ENCODE data around the gene FIS1. TPM values are rescaled to one million over a fixed set of nuclear protein-coding genes. Genes with fewer than 3 reads are reported as not detected.
"Not testable (repeated sequence)": the region's sequence is repeated elsewhere in the genome, so short reads cannot be mapped to it uniquely, and the experiment has no call there.

Gene FIS1
- 162 and 217 TPM in 2 replicates for total RNA-seq

DNA sequence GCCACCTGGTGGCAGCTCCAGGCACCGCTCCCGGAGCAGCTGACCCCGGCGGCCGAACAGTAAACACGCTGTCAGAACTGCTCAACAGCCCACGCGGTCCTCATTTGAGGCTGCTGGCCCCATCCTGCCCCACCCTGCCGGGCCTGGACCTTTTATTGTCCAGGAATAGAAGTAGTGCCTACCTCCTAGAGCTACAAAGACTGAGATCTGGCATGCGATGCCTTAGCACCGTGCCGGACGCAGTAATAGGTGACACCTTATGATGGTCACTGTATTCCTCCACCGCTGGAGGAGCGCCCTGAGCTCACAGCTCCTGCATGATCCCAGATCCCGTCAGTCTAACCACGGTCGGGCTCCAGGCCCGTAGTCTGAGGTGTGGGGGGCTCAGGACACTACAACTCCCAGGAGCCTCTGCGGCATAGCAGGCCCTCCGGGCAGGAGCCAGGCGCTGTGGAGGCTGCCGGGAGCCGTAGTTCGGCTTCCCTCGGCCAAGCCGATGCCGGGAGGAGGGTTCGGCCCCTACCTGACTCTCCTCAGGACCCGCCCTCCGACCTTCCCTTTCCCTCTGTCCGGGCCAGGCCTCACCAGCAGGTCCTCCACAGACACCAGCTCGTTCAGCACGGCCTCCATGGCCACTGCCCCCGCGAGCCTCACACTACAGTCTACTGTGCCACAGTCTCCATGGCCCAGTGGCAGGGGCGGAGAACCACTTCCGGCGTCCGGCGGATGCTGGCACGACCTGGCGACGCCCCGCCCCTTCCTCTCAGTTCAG, at the start of gene FIS1:
Gene FIS1 (minus strand): TSS at position 707 of the 772 bp plus-strand sequence. CDS start 77 bp downstream, at position 630.
- peak; percentile 76 to 92 for DNase-seq (ENCODE audit: low read depth in 2 of 2)

DNA sequence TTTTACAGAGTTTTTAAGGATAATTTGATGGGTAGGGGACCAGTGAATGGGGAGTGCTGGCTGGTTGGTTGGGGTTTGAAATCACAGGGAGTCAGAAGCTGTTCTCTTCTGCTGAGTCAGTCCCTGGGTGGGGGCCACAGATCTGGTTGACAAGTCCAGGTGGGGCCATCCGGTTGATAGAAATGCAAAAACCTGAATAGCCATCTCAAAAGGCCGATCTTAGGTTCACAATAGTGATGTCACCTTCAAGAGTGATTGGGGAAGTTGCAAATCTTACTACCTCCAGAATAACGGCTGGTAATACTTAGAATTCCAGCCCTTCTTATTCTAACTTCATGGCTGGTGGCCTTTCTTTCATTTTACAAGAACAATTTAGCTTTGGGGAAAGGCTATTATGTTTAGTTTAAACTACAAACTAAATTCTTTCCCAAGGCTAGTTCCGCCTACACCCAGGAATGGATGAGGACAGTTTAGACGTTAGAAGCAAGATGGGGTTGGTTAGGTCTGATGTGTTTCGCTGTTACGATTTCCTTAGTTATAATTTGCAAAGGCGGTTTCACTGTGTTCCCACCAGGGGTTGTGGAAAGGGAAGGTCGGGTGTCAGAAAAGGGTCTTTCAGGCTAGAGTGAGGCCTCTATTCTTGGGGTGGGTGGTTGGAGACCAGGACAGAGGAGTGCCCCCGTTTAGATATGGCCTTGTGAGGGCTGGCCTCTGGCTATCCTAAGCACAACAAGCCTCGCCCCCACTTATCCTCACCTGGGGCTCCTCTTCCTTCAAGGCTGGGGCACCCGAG, 49.4 kb upstream of the FIS1 start:
- DNase-seq (ENCODE audit: low read depth in 2 of 2): no peak

DNA sequence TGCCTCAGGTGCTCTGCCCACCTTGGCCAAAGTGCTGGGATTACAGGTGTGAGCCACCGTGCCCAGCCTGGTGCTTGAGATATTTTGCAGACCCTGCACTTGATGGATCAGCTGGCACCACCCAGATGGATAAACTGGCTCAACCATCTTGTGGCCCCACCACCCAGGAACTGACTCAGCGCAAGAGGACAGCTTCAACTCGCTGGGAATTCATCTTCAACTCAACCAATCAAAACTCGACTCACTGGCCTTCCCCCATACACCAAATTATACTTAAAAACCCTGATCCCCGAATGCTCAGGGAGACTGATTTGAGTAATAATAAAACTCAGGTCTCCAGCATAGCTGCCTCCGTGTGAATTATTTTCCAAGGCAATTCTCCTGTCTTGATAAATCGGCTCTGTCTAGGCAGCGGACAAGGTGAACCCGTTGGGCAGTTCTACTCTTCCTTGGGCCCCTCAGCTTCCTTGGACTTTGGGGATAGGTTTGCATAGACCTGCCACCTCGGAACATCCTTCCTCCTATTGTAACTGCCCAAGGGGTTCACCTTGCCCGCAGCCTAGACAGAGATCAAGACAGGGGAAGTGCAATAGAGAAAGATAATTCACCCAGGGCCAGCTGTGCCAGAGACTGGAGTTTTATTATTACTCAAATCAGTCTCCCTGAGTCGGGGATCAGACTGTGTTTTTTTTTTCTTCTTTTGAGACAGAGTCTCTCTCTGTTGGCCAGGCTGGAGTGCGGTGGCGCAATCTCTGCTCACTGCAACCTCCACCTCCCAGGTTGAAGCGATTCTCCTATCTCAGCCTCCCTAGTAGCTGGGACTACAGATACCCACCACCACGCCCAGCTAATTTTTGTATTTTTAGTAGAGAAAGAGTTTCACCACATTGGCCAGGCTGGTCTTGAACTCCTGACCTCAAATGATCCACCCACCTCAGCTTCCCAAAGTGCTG, 48.5 kb upstream of the FIS1 start:
- not testable (repeated sequence) for DNase-seq (ENCODE audit: low read depth in 2 of 2)

DNA sequence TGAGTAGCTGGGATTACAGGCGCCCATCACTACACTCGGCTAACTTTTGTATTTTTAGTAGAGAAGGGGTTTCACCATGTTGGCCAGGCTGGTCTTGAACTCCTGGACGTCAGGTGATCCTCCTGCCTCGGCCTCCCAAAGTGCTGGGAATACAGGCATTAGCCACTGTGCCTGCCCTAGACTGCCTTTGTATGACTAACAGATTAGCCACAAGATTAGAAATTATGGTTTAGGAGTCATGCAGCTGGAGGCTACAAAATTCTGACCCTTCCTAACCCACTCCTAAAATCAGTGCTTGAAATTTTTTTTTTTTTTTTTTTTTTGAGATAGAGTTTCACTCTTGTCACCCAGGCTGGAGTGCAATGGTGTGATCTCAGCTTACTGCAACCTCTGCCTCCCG, 47.7 kb upstream of the FIS1 start:
- not testable (repeated sequence) for DNase-seq (ENCODE audit: low read depth in 2 of 2)

DNA sequence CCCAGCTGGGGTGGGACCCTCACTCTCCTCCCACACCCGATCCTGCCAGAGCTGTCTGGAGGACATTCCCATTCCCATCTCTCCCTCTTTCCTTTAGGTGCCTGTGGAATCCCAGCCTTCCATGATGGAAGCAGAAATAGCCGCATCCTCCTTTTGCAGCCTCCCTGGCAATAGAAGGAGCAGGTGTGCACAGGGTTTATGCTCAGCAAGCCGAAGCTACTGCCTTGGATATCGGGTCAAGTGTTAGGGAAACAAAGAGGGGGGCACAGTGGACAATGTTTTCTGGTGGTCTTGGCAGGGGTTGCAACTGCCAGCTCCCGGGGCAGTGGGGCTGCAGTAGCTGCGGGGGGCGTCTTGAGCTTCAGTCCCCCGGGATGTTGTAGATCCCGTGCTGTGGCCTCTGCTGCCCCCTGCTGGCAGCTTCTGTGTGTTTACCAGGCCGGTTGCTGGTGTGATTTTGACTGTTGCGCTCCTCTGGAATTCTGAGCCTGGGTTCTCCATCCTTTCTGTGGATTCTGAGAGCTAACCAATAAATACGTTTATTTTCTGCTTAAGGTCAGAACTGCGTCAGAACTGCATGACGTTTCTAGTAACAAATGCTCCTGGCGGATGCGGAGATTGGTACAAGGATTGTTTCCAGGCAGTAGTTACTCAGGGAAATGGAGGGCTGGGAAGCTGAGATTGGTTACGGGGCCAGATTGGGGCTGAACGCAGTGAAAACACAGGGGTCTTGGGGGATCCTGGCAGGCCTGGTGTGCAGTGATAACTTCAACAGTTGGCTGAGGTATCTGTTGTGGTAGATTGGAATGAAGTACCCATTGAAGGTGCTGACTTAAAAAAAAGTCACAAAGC, 45.5 kb upstream of the FIS1 start:
- peak in 1 of 2 donors; percentile 21 for DNase-seq (ENCODE audit: low read depth in 2 of 2)

DNA sequence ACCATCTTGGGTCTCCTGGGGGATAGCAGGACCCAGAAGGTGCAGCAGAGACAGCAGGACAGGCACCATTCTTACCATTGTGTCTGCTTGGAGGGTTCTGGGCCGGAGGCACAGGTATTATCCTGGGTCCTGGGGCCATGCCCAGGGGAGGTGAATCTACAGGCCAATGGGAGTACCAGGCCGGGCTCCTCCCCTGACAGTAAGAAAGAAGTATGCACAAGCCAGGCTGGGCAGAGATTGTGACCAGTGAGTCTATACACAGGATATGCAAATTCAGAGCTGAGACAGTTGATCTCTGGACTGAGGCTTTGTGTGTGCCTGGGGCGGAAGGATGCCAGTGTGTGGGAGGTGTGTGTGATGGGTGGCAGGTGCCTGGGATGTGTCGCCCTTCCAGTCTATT, 44.8 kb upstream of the FIS1 start:
- not testable (repeated sequence) for DNase-seq (ENCODE audit: low read depth in 2 of 2)

DNA sequence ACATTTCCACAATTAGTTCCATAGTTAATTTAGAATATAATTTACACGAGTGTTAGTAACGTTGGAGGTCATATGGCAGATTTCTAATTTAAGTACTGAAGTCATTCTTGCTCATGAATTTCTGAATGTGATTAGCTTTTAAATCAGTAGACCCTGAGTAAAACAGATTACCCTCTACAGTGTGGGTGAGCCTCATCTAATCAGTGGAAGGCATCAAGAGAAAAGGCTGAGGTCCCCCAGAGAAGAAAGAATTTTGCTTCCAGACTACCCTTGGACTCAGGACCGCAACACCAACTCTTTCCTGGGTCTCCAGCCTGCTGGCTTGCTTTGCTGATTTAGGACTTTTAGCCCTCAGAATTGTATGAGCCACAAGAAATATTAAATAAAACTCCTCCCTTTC, 43.6 kb upstream of the FIS1 start:
- no peak for DNase-seq (ENCODE audit: low read depth in 2 of 2)

DNA sequence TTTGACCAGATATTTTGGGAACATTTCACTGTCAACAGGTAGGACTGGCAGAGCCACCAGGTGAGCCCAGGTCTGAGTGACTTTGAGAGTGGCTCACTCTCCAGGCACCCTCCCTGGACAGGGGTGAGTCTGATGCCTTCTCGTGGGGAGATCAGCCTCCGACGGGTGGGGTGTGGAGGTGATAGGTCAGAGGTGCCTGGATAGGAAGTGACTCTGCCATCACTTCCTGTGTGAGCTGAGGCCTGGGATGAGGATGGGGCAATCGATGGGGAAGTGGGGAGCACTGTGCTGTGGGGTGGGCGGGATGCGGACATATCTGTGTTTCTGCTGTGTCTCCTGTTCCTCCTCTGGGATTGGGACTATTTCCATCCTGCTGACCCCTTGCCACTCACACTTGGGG, 42.2 kb upstream of the FIS1 start:
- DNase-seq (ENCODE audit: low read depth in 2 of 2): no peak

DNA sequence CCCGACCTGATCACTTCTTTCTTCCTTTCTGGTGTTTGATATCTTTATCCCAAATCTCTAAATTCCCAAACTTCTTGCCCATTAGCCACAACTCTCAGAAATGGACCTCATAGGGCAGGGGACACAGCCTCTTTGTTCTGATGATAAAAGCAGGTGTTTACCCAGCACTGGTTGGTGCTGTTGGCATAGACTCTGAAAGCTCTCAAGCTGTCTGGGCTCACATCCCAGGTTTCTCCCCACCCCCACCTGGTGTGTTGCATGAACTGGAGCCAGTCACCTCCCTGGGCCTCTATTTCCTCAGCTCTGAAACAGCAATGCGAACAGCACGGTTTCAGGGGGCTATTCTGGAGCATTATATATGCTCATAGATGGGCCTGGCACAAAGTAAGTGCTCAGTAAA, 41.0 kb upstream of the FIS1 start:
- not testable (repeated sequence) for DNase-seq (ENCODE audit: low read depth in 2 of 2)

DNA sequence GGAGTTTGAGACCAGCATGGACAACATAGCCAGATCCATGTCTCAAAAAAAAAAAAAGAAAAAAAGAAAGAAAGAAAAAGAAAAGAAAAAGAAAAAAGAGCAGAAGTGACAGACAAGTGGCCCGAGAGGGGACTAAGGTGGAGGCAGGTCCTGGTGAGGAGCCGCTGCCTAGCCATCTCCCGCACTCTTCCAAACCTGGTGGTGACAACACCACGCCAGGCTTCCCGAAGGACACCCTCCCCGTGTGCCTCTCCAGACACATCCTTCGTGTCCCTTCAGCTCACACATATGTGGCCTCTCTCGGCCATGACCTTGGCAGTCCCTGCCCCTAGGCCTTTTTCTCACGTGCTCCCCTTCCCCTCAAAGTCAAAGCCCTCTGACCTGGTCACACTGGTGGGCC, 40.3 kb upstream of the FIS1 start:
- no peak for DNase-seq (ENCODE audit: low read depth in 2 of 2)

DNA sequence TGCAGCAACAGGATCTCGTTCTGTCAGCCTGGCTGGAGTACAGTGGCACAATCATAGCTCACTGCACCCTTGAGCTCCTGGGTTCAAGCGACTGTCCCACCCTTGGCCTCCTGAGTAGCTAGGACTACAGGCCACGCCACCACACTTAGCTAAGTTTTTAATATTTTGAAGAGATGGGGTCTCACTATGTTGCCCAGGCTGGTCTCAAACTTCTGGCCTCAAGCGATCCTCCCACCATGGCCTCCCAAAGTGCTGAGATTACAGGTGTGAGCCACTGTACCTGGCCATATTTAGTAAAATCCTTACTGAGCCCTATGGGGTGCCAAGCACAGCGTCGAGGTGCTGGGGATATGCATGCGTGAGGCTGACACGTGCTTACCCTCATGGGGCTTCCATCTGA, 36.0 kb upstream of the FIS1 start:
- not testable (repeated sequence) for DNase-seq (ENCODE audit: low read depth in 2 of 2)

DNA sequence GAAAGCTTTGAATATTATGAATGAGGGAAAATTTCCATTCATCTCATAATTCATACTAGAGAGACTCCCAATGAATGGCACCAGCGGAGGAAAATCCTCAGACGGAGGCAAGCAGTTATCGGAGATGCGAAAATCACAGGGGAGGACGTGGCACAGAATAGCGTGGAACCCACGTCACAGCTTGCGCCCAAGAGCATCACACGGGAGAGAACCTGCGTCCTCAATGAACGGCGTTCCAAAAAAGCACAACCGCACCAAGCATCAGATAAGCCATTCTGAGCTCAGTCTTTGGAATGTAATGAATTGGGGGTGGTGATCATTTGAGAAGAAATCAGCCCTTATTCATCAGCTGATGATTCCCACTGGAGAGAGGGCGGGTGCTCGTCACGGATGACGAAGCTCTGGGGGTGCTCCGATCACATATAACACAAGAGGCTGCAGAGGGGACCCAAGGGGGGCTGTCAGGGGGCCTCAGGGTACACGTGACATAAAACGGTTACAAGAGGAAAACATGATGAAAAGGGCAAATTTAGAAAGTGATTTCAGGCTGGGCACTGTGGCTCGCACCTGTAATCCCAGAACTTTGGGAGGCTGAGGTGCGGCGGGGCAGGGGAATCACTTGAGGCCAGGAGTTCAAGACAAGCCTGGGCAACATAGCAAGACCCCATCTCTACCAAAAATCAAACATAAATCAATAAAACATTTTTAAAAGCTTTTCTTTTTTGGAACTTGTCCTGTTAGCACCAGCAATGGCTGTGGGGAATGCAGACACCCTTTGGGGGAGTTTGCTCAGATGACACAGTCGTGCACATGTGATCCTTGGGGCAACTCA, 33.8 kb upstream of the FIS1 start:
- no peak for DNase-seq (ENCODE audit: low read depth in 2 of 2)

DNA sequence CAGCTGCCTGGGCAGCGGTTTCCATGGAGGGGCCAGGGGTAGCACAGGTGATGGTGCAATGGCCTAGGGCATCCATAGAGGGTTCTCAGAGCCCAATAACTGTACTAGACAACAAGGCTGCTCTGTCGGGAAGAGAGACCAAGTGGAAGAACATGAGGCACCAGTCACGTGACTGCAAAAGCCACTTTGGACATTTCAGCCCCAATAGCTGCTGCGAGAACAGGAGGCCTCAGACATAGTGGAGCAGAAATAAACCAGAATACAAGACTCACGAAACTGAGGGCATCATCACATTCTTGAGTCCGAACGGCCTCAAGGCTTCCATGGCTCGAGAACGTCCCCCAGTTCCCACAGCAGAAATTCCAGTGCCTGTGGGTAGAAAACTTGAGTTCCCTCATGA, 32.3 kb upstream of the FIS1 start:
- DNase-seq (ENCODE audit: low read depth in 2 of 2): no peak

DNA sequence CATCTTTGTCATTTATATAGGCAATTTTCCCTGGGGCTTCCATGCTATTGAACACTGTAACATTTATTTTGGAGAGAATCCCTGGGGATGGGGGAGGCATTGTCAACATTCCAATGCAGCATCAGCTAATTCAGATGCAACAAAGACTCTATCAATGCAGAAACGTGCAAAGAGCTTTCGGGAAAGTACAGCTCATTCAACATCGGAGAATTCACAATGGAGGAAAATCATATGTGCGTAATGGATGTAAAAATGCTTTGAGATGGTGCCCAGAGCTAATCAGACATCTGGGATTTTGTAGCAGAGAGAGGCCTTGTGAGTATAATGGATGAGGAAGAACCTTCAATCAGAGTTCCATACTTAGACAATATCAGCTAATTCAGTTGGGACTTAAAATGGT, 28.3 kb upstream of the FIS1 start:
- DNase-seq (ENCODE audit: low read depth in 2 of 2): no peak

DNA sequence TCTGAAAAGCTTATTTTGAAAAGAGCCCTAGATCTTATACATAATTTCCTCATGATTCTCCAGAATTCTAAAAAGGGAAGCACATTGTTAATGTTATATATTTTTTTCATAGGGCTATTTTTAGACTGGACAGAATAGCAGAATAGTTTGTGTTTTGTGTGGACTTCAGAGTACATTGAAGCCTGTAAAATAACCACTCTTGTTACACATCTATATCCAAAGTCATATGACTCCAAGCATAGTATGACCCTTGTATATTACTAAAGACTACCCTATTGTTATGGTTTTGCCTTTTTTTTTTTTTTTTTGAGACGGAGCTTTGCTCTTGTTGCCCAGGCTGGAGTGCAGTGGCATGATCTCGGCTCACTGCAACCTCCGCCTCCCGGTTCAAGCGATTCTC, 26.1 kb upstream of the FIS1 start:
- no peak for DNase-seq (ENCODE audit: low read depth in 2 of 2)

DNA sequence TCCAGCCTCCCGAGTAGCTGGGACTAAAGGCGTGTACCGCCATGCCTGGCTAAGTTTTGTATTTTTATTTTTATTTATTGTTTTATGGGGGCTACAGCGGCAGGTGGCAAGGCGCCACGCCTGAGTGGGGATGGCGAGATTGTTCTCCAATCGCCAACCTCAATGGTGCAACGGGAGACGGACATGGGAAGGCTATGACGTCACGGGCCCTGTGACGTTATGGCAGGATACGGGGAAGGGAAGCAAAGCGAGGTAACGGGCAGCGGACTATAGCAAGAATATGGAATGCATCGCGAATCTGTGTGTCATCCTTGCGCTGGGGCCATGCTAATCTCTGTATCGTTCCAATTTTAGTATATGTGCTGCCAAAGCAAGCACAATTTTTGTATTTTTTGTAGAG, 24.8 kb upstream of the FIS1 start:
- no peak for DNase-seq (ENCODE audit: low read depth in 2 of 2)

DNA sequence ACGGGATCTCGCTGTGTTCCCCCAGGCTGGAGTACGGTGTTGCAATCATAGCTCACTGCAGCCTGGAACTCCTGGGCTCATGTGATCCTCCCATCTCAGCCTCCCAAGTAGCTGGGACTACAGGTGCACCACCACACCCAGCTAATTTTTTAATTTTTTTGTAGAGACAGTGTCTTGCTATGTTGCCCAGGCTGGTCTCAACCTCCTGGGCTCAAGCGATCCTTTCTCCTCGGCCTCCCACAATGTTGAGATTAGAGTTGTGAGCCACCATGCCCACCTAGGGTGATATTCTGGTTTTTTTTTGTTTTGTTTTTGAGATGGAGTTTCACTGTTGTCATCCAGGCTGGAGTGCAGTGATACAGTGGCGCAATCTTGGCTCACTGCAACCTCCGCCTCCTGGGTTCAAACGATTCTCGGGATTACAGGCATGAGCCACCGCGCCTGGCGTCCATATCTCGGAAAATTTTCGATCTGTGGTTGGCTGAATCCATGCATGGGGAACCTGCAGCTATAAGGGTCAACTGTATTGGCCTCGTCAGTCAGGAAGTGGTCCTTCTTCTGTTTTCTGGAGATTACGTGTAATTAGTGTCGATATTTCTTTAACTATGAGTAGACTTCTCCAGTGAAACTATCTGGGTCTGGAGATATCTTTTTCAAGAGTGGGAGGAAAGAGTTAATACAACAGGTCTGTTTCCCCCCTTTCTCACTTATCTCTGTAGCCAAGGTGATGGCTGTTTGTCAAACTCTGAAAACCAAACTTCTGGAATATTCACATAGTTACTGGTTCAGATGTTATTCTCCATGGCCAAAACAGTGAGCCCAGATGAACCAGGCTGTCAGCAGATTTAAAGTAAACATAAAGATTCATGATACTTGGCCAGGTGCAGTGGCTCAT, 21.0 kb upstream of the FIS1 start:
- no peak for DNase-seq (ENCODE audit: low read depth in 2 of 2)

DNA sequence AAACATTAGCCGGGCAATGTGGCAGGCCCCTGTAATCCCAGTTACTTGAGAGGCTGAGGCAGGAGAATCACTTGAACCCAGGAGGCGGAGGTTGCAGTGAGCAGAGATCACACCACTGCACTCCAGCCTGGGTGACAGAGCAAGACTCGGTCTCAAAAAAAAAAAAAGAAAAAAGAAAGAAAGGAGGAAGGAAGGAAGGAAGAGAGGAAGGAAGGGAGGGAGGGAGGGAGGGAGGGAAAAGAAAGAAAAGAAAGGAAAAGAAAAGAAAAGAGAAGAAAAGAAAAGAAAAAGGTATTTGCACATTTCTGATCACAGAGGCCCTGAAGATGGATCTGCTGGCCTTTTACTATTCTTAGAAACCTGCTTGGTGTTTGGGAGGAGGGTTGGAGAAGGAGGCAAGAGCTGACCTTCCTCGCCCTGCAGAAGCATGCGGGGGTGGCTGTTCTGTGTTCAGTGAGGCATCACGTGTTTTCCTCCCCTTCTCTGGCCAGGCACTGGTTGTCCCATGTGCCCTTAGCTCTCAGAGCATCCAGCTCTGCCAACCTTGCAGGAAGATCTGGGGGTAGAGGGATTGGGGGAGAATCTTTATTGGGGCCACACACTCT, 19.3 kb upstream of the FIS1 start:
- not testable (repeated sequence) for DNase-seq (ENCODE audit: low read depth in 2 of 2)
